Peyer's patch (tissue), 4 donors: ENCODE results near the gene APOL1. TPM values are rescaled to one million over a fixed set of nuclear protein-coding genes. Genes with fewer than 3 reads are reported as not detected.
A peak's percentile ranks its signal among the peaks of the same experiment; 100 is the strongest.

Experiments used
- DNase-seq, 3 donors: peaks; one replicate each; pipeline ENCODE4 v3.0.0-alpha.2; 2017 to 2019
- H3K27ac ChIP-seq, 4 donors: fragments of 200-600 bp; sonication (generic); one replicate each; pipeline ENCODE4 v1.5.1; 2016 to 2019
- H3K27me3 ChIP-seq, 2 donors: fragments of 200-600 bp; sonication (generic); one replicate each; pipeline ENCODE4 v1.5.1; 2019
- H3K36me3 ChIP-seq, 3 donors: fragments of 200-600 bp; sonication (generic); one replicate each; pipeline ENCODE4 v1.5.1; 2016 to 2019
- H3K4me1 ChIP-seq, 4 donors: fragments of 200-600 bp; sonication (generic); one replicate each; pipeline ENCODE4 v1.5.1; 2016 to 2019
- H3K4me3 ChIP-seq, 4 donors: fragments of 200-600 bp; sonication (generic); 1 replicate in 3 of 4; 2 replicates in 1 of 4; pipeline ENCODE4 v1.5.1; 2016 to 2019; ENCODE audit warnings: mild to moderate bottlenecking in 1 of 4
- H3K9me3 ChIP-seq, 4 donors: fragments of 200-600 bp; sonication (generic); one replicate each; pipeline ENCODE4 v1.5.1; 2016 to 2019; ENCODE audit warnings: mild to moderate bottlenecking in 1 of 4
- CTCF ChIP-seq, 6 experiments: fragments of 450-650 bp in 4 of 6; fragments of 200-600 bp in 2 of 6; sonication (generic) in 1 of 6; IDR thresholded peaks; one replicate each; pipeline ENCODE4 v1.5.1; 2017 to 2019; ENCODE audit warnings: antibody characterized with exemption in 6 of 6, mild to moderate bottlenecking in 3 of 6, moderate library complexity in 1 of 6
- POLR2A ChIP-seq, 2 donors: fragments of 450-650 bp; IDR thresholded peaks; one replicate each; pipeline ENCODE4 v1.5.1; 2017; ENCODE audit warnings: antibody characterized with exemption in 2 of 2, mild to moderate bottlenecking in 2 of 2, moderate library complexity in 2 of 2
- total RNA-seq, 4 donors: library from RNA; depleted of rRNA; stranded (reverse); fragments of >200 nt; gene quantifications; one replicate each; pipeline ENCODE4 v1.1.0, GENCODE V29; 2016

APOL1 gene
- total RNA-seq, 4 donors from 2014 or later, result 12.2 to 23.9 (median 19.8) TPM

GRCh38 chr22:36299295-36299694, 46.4 kb downstream of the APOL1 start:
- H3K9me3 ChIP-seq, result no peaks in the 10 kb centered on the region
- peaks cover 0 to 3% (median 0%) of the 10 kb centered on the region in 4 donors for H3K4me1 ChIP-seq
- TF ChIP-seq CTCF (IDR thresholded peaks at IDR 0.05) (no peak), POLR2A (IDR thresholded peaks at IDR 0.05) (no peak)
- H3K36me3 ChIP-seq, result peaks cover 3 to 97% (median 9%) of the 10 kb centered on the region in 3 donors
- no peak overlapping the region for H3K4me3 ChIP-seq
- peak in 1 of 3 donors; percentile 34 for DNase-seq
- H3K27me3 ChIP-seq, result no peaks in the 10 kb centered on the region
- no peak overlapping the region for H3K27ac ChIP-seq

GRCh38 chr22:36299911-36300310, 47.0 kb downstream of the APOL1 start:
- Histone ChIP-seq H3K9me3 (no peaks in the 10 kb centered on the region), H3K4me3 (no peak overlapping the region), H3K4me1 (peaks cover 0 to 9% (median 0%) of the 10 kb centered on the region in 4 donors), H3K27ac (no peak overlapping the region), H3K27me3 (no peaks in the 10 kb centered on the region), H3K36me3 (peaks cover 3 to 97% (median 9%) of the 10 kb centered on the region in 3 donors)
- no peak for TF ChIP-seq CTCF (IDR thresholded peaks at IDR 0.05)
- TF ChIP-seq POLR2A (IDR thresholded peaks at IDR 0.05), result no peak
- no peak for DNase-seq

- Histone ChIP-seq H3K4me1 (peaks cover 0 to 9% (median 0%) of the 10 kb centered on the region in 4 donors), H3K27me3 (no peaks in the 10 kb centered on the region), H3K36me3 (peaks cover 3 to 97% (median 9%) of the 10 kb centered on the region in 3 donors), H3K27ac (peak overlapping the region in 3 of 4 donors; percentile 51 to 68 (median 51)), H3K4me3 (no peak overlapping the region), H3K9me3 (no peaks in the 10 kb centered on the region)
- DNase-seq, result peak in 1 of 3 donors; percentile 47
- no peak for TF ChIP-seq POLR2A (IDR thresholded peaks at IDR 0.05)
- TF ChIP-seq CTCF (IDR thresholded peaks at IDR 0.05), result no peak
Observed at GRCh38 chr22:36300396-36301212, 47.7 kb downstream of the APOL1 start.

- no peak overlapping the region for H3K4me3 ChIP-seq
- peaks cover 0 to 14% (median 0%) of the 10 kb centered on the region in 4 donors for H3K4me1 ChIP-seq
- H3K27me3 ChIP-seq, result no peaks in the 10 kb centered on the region
- peak overlapping the region in 3 of 4 donors; percentile 51 to 68 (median 51) for H3K27ac ChIP-seq
- H3K36me3 ChIP-seq, result peaks cover 3 to 97% (median 9%) of the 10 kb centered on the region in 3 donors
- TF ChIP-seq POLR2A (IDR thresholded peaks at IDR 0.05) (no peak), CTCF (IDR thresholded peaks at IDR 0.05) (peak; percentile 89 to 97 (median 94))
- no peaks in the 10 kb centered on the region for H3K9me3 ChIP-seq
- peak; percentile 74 to 91 (median 85) for DNase-seq
Observed at GRCh38 chr22:36301384-36301828, 48.5 kb downstream of the APOL1 start.

- H3K9me3 ChIP-seq, result no peaks in the 10 kb centered on the region
- H3K4me1 ChIP-seq, result peaks cover 0 to 14% (median 0%) of the 10 kb centered on the region in 4 donors
- H3K36me3 ChIP-seq, result peaks cover 3 to 97% (median 9%) of the 10 kb centered on the region in 3 donors
- TF ChIP-seq POLR2A (IDR thresholded peaks at IDR 0.05), result no peak
- no peak for TF ChIP-seq CTCF (IDR thresholded peaks at IDR 0.05)
- H3K27me3 ChIP-seq, result no peaks in the 10 kb centered on the region
- H3K27ac ChIP-seq, result peak overlapping the region in 3 of 4 donors; percentile 51 to 68 (median 52)
- DNase-seq, result no peak
- H3K4me3 ChIP-seq, result no peak overlapping the region
Observed at GRCh38 chr22:36301851-36302250, 48.9 kb downstream of the APOL1 start.
